HG03378 (cell line): ENCODE measurements around the gene S100PBP.
"Not testable (repeated sequence)": the region's sequence is repeated elsewhere in the genome, so short reads cannot be mapped to it uniquely, and the experiment has no call there.

Experiments used
- ATAC-seq: cut with Tn5 transposase; IDR thresholded peaks from one replicate; pipeline ENCODE4 v1.9.1; 2021; ENCODE audit warnings: mild to moderate bottlenecking, moderate library complexity; ENCODE audit not compliant: unreplicated experiment

The S100PBP gene

DNA sequence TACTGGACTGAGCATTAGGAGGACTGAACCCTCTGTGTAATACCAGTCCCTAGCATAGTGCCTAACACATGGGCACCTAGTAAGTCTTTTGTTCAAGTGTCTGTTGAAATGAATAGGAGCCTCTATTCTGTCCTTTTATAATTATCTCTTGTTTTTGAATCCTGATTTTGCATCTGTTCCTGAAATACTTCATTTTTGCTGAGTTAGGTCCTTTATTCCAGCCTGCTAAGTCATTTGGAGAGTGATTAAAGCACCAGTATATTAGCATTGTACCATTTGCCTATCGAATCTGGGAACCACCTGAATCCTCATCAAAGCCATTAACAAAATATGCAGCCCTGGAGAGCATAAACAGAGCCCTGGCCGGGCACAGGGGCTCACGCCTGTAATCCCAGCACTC is 32.6 kb upstream of the S100PBP start:
- no peak for ATAC-seq

DNA sequence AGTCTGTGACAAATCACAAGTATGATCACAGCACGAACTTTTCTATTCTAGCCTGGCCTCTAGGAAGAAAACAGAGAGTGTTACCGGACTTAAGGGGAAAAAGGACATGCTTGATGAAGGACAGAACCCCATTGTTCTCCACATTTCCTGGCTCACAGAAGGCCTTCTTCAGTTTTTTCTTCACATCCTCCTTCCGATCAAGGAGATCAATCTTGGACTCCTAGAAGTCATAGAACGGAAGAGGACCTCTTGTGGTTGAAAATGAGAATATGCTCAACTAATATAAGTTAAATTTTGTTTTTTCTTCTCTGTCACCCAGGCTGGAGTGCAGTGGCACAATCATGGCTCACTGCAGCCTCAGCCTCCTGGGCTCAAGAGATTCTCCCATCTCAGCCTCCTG is 30.6 kb upstream of the S100PBP start:
- no peak for ATAC-seq

DNA sequence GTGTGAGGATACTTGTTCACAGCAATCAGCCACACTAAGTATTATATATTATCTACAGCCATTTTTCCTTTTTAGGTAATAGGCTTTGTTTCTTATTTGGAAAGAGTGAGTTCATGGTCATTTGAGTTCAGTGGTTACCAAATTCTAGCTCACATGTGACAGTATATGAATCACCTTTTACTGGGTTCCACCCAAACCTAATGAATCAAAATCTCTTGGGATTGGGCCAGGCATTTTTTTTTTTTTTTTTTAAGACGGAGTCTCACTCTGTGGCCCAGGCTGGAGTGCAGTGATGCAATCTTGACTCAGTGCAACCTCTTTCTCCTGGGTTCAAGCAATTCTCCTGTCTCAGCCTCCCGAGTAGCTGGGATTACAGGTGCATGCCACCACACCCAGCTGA is 28.1 kb upstream of the S100PBP start:
- not testable (repeated sequence) for ATAC-seq

DNA sequence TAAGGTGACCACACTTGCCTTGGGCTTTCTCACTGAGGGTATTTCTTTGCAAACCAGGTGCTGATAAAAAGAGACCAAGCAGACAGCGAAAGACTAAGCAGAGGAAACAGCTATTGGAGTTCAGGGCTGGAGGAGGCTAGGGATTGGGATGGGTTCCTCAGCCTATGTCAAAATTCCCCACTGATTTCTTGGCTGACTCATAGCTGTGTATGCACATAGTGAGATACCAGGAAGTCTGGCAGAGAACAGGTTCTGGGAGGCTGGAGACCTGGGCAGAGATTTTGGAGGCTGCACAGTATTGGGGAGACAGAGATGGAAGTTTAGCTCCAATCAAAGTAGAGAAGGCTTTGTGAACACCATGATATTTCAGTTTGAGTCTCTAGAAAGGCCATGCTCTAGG is 25.6 kb upstream of the S100PBP start:
- ATAC-seq = no peak

DNA sequence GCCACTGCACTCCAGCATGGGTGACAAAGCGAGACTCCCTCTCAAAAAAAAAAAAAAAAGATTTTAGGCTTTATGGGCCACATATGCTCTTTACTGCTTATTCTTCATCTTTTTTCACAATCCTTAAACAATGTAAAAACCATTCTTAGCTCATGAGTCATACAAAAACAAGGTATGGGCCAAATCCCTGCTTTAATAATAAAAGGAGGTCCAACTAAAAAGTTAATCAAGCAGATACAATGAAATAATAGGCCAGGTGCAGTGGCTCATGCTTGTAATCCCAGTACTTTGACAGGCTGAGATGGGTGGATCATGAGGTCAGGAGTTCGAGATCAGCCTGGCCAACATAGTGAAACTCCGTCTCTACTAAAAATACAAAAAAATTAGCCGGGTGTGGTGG is 21.7 kb upstream of the S100PBP start:
- not testable (repeated sequence) for ATAC-seq

DNA sequence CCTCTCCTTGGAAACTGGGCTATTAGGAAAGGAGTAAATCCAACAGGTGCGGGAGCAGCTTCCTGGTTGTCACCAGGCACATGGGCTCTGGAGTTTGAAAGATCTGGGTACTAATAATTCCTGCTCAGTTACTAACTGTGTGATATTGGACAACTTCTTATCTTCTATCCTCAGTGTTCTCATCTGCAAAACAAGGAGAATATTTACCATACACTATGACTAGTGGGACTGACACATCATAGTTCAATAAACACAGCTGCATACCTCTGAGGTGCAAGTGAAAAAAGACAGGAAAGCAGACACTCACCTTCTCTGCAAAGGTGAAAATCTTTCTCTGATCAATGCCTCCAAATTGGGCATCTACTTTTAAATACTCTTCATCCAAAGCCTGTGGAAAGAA is 20.0 kb upstream of the S100PBP start:
- no peak for ATAC-seq

DNA sequence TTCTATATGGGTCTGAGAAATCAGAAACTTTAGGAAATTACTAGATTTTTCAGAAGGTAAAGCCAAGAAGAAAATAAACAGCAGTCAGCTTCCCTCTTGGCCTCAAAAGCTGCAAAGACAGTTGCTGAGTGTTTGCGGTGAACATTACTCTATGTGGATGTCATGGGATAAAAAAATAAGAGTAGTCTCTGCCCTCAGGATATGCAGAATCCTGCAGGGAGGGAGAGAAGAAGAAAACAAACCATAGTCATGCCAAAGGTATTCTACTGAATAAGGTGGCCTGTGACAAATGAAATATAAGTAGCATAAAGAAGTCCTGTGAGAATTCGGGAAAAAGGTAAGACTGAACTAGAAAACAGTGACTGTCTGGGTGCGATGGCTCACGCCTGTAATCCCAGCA is 19.3 kb upstream of the S100PBP start:
- no peak for ATAC-seq

DNA sequence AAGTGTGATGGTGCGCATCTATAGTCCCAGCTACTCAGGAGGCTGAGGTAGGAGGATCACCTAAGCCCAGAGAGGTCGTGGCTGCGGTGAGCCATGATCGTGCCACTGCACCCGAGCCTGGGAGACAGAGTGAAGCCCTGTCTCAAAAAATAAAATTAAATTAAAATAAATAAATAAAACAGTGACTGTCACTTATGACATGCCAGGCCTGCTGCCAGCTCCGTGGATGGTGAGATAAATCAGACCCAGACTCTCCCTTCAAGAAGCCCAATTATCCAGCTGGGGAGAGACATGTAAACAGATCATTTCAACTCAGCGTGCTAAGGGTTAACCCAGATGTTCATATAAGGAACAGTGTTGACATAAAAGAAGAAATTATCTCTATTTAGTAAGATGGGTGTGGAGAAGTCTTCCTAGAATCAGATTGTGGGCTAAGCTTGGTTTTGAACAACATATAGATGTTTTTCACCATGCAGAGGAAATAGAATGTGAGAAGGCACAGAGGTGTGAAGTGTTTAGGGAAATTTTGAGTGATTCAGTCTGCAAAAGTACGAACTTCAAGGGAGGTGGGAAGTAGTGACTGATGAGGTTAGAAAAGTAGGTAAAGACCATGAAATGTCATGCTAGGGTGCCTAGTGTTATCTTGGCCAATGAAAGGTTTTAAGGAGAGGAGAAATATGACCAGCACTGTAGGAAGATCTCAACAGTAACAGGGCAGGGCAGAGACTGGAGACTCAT is 18.6 kb upstream of the S100PBP start:
- ATAC-seq = peak; percentile 56

DNA sequence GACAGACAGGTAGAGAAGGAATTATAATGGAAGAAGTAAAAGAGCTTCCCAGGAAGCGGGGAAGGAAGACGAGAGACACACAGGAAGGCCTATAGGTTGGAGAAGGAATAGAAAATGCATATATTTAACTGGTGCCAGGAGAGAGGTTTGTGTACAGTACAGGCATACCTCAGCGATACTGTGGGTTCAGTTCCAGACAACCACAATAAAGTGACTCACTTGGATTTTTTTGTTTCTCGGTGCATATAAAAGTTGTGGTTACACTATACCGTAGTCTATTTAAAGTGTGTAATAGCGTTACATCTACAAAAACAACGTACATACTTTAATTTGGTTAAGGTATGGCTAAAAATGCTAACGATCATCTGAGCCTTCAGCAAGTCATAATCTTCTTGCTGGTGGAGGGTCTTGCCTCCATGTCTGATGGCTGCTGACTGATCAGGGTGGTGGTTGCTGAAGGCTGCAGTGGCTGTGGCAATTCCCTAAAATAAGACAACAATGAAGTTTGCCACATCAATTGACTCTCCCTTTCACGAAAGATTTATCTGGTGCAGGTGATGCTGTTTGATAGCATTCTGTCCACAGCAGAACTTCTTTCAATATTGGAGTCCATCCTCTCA is 16.2 kb upstream of the S100PBP start:
- no peak for ATAC-seq

DNA sequence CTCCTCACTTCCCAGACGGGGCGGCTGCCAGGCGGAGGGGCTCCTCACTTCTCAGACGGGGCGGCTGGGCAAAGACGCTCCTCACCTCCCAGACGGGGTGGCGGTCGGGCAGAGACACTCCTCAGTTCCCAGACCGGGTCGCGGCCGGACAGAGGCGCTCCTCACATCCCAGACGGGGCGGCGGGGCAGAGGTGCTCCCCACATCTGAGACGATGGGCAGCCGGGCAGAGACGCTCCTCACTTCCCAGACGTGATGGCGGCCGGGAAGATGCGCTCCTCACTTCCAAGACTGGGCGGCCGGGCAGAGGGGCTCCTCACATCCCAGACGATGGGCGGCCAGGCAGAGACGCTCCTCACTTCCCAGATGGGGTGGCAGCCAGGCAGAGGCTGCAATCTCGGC is 13.0 kb upstream of the S100PBP start:
- not testable (repeated sequence) for ATAC-seq

DNA sequence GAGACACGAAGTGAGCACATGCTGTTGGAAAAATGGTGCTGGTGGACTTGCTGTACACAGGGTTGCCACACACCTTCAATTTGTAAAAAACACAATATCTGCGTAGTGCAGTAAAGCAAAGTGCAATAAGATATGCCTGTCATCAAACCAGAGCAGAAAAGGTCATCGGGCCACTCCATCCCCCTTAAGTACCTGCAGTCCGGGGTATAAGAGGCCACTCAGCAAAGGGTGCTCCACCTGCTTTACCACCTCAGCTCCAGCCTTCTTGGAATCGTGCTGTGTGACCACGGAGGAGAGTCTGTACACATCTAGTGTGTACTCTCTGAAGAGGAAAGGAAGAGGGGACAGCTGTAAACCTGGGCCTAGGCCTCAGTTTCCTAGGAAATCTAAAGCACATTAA is 11.2 kb upstream of the S100PBP start:
- no peak for ATAC-seq

DNA sequence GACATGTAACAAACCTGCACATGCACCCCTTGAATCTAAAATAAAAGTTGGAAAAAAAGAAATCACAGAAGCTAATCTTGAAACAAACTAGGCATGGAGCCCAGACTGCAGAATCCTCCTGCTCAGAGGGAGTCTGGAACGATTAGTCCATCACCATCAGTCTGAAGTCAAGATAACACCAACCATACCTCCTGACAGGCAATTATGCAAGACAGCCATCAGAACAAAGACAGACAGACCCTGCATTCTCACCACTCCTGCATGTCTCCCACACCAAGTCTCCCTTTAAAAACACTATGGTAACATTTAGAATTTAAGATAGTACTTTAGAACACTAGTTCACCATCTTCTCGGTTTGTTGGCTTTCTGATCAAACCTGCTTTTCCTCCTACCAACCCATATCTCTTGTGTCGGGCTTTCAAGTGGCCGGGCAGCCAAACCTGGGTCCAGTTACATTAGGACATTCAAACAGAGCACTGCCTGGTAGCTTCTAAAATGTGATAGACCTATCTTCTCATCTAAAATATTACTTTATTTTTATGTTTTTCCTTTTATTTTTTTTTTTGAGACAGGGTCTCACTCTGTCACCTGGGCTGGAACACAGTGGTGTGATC is 10.4 kb upstream of the S100PBP start:
- no peak for ATAC-seq

DNA sequence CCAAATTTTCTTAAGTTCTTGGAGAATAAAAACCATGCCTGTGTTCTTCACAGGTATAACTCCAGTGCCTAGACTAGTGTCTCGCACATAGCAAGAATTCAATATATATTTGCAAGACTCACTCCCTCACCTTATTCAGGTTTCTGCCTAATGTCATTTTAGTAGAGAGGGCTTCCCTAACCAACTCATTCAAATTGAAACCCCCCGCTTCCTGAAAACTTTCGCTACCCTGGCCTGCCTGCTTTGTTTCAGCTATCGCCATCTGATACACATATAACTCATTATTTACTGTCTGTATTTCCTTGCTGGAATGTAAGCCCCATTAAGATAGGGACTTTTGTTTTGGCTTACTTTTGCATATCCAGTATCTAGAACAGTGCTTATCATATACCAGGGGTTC is 8.9 kb upstream of the S100PBP start:
- ATAC-seq = no peak

DNA sequence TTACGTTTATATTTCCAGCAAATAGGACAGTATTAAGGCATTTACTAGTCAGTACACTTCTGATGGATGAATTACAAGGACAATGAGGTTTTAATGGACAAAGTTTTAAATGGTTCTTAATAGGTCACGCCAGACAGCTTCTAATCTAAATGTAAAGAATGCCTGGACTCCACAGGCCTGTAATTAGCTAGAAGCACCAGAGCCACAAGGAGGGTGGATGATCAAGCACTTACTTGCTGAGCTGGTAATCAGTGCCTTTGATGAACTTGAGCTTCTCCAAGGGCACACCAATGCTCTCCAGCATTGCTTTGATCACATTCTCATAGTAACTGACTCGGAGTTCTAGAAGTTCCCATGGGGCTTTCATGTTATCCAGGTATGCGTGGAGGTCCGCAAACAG is 7.1 kb upstream of the S100PBP start:
- ATAC-seq = no peak

DNA sequence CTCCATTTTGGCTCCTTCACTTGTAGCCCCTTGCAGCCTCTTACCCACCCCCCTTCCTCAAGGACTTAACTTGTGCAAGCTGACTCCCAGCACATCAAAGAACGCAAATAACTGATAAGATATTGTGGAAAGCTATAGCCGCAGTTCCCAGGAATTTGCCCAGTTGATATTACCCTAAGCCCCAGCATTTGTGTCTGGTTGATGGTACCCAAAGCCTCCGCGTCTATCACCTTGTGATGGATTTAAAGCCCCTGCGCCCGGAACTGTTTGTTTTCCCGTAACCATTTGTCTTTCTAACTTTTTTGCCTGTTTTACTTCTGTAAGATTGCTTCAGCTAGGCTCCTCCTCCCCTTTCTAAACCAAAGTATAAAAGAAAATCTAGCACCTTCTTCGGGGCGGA is 6.2 kb upstream of the S100PBP start:
- ATAC-seq = no peak

DNA sequence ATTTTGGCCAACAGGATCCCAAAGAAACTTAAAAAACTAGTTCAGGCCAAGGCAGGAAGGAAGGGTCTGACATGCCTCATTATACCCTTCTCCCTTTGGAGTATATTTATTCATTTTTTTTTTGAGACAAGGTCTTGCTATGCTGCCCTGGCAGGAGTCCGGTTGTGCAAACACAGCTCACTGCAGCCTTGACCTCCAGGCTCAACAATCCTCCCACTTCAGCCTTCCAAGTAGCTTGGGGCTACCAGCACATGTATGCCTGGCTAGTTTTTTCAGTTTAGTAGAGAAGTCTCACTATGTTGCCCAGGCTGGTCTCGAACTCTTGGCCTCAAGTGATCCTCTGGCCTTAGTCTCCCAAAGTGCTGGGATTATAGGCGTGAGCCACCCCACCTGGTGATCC is 5.5 kb upstream of the S100PBP start:
- no peak for ATAC-seq

DNA sequence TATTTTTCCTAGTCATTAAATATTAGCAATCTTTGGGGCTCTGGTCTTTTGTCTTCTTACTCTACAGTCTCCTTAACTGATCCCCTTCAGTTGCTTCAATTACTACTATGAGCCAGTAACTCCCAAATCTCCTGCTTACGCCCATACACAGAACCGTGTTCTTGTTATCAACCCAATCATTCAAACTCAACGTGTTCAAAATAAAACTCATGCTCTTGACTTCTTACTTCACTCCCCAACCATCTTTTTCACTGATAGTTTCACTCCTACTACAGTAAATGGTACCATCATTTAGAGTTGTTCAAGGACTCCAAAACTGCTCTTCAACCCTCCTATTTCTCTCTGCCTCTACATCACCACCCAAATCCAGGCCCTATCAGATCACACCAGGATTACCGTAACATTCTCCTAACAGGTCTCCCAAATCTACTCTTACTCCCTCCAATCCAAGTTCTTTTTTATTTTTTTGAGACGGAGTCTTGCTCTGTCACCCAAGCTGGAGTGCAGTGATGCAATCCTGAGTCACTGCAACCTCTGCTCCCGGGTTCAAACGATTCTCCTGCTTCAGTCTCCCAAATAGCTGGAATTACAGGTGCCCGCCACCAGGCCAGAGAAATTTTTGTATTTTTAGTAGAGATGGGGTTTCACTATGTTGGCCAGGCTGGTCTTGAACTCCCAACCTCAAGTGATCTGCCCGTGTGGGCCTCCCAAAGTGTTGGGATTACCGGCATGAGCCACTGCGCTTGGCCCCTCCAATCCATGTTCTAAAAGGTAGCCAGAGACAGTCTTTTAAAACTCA is 3.3 kb upstream of the S100PBP start:
- ATAC-seq = no peak

DNA sequence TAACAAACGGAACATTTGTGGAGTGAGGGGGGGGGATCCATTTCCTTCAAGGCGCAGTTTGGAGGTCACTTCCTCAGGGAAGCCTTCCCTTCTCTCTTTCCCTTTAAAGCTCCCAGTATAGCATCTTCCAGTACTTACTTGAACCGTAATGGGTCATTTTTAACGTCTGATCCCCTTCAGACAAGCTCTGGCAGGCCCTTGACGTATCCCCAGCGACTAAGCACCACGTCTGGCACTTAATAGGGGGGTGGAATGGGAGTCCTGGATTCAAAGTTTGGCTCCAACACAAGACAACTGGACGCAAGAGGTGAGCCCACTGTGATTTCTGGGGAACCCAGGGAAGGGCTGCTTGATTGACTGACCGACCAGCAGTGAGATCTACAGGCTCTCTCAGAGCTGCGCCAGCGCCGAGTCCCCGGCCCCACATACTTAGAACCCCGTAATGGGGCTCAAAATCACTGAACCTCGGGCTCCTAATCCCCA is 736 bp upstream of the S100PBP start:
- no peak for ATAC-seq

DNA sequence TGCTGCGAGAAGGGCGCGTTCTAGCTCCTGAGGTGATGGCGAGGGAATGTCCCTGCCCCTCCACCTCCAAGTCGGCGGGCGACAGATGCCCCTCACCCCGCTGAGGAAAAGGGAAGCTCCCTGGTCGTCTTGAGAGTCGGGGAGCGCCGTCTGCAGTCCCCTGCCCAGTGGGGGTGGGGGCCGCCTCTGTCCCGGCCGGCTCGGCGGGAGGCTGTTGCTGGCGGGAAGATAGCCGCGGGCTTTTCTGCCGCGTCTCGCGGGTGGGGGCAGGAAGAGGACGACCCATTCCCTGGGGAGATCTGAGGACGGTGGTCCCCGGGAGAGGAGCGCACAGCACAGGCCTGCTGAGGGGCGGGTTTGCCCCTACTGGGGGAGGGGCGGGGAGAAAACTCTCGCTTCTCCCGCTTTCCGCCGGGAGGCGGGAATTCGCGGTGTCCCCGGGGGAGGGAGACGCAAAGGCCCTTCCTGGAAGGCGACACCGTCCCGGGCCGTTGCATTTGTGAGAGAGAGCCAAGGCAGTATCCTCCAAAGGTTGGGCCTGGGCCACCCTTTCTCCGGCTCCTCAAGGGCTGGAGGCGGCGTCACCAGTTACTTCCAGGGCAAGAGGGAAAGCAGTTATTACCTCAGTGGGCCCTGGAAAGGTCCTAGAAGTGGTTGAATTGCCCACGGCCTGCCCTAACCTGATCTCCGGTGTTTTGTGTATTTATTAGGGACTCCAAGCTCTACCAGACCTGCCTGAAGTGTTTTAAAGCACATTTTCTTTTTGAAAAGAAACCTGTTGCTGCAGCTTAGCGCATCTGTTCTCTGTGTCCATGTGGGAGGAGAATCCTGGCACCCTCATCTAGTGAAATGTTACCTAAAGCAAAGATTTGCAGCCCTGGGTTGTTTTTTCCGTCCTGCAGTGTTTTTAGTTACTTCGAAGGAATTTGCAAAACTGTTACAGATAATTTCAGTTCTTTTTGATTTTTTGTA is 648 bp downstream of the S100PBP start:
- ATAC-seq = peak; percentile 11

DNA sequence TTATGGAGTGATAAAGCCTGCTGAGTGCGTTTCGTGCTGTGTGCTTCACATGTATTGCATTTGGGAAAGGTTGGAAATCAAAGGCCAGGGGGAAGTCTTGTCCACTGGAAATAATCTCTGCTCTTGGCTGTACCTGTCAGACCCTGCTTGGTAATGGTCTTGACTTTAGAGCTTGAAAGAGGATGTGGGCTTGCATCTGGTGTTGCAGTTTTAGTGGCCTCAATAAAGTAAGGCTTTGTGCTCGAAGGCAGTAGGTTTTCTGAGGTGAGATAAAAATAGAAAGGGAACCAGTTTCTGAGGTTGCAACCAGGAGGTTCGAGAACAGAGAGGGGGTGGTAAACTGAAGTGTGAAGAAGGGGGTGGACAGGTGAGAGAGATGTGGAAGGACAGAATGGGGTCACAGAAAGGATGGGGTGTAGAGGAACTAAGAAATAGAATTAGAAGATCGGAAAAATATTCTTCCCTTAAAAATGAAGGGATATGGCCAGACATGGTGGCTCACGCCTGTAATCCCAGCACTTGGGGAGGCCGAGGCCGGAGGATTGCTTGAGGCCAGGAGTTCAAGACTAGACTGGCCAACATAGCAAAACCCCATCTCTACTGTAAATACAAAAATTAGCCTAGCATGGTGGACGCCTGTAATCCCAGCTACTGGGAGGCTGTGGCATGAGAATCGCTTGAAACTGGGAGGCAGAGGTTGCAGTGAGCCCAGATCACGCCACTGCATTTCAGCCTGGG is 1.5 kb downstream of the S100PBP start:
- peak; percentile 39 for ATAC-seq
